Fibroblast of skin of left biceps (primary cell): Measurements from ENCODE around the gene CCDC183.
"Not testable (repeated sequence)": the region's sequence is repeated elsewhere in the genome, so short reads cannot be mapped to it uniquely, and the experiment has no call there.

ENCODE experiments used
- DNase-seq, 2 experiments: peaks; one replicate each; pipeline ENCODE4 v3.0.0-alpha.2; 2013; ENCODE audit warnings: low read depth in 2 of 2

The CCDC183 gene

GRCh38 chr9:136838314-136839228, 42.4 kb downstream of the CCDC183 start:
- no peak for DNase-seq

DNA sequence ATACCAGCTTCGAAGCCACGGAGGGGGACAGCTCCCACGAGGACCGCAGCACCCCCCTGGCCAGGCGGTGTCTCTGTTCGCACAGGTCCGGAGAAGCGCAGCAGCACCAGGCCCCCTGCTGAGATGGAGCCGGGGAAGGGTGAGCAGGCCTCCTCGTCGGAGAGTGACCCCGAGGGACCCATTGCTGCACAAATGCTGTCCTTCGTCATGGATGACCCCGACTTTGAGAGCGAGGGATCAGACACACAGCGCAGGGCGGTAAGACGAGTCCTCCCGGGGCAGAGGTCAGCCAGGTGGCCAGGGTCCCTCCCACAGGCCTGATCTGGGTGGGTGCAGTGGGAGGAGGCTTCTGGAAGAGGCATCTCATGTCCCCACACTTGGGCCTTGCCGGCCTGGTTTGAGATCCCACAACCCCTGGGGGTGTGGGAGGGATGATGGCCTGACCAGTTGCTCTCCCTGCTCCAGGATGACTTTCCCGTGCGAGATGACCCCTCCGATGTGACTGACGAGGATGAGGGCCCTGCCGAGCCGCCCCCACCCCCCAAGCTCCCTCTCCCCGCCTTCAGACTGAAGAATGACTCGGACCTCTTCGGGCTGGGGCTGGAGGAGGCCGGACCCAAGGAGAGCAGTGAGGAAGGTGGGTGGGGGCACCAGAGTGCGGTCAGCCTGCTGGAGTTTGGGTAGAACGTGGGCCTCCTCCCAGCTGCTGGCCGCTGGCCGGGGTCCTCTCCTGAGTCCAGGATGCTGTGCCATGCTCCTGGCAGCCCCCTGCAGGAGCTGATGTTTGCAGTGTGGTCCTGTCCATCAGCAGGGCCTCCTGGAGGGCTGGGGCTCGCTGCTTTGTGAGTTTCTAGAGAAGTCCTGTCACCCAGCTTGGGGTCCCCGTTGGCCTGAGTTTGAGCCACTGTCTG, 43.3 kb downstream of the CCDC183 start:
- no peak for DNase-seq

- no peak for DNase-seq
Measured at GRCh38 chr9:136840140-136840876, 44.2 kb downstream of the CCDC183 start.

DNA sequence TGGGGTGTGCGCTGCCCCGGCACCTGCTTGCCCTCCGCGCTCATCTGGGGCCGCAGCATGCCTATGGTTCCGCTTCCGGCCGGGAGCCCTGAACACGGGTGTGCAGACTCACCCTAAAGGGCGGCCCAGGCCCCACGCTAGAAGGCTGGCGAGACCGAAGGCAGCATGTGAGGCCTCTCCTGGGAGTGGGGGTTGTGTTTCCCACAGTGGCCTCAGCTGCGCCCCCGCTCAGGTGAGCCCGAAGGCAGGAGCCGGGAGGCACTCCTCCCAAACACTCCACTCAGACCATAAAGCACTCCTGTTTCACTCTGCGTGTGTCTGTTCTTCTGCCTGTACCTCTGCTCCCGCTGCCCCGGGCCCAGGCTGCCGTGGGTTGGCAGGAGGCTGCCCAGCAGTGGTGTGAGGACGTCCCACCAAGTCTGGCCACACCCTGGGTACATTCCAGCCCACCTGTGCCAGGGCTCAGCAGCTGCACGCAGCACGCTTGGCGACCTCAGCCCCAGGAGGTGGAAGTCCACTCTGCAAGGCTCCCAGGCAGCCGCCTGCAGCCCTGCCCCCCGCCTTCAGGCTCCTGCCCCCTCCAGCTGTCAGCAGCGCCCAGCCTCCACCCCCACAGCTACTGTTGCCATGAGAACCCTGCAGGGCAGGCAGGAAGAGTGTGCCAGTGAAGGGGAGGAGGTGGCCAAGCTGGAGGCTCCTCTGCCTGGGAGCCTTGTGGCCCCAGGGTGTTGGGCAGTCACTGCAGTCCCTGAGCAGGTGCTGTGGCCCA, 44.9 kb downstream of the CCDC183 start:
- DNase-seq, result no peak

- not testable (repeated sequence) for DNase-seq
Measured at GRCh38 chr9:136841646-136842379, 45.7 kb downstream of the CCDC183 start.

DNA sequence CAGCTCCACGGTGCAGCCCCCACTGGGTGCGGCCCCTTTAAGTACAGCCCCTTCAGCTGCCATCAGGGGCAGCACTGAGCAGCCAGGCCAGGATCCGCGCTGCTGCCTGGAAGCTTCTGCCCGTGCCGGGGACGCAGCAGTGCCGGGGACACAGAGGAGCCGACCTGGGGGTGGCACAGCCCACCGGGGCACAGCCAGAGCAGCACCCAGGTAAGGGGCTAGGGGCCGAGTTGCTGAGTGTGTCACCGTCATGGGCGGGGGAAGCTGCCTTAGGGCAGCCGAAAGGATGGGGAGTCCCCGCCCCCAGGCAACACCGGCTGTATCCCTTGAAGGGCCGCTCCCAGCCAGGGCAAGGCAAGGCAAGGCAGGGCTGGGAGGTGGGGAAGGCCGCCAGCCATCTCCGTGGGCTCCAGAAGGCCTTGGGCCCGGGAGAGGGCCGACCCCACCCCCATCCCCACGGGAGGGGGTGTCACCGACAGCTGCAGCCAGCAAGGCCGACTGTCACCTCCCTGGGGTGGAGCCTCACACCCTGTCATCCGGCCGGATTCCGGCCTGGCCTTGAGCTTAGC, 46.3 kb downstream of the CCDC183 start, which contains the start of gene AJM1:
Gene AJM1 (plus strand): TSS at position 99 of the 569 bp plus-strand sequence. CDS start 1,937 bp downstream, outside the sequence.
- DNase-seq, result peak in 1 of 2 experiments; percentile 25

DNA sequence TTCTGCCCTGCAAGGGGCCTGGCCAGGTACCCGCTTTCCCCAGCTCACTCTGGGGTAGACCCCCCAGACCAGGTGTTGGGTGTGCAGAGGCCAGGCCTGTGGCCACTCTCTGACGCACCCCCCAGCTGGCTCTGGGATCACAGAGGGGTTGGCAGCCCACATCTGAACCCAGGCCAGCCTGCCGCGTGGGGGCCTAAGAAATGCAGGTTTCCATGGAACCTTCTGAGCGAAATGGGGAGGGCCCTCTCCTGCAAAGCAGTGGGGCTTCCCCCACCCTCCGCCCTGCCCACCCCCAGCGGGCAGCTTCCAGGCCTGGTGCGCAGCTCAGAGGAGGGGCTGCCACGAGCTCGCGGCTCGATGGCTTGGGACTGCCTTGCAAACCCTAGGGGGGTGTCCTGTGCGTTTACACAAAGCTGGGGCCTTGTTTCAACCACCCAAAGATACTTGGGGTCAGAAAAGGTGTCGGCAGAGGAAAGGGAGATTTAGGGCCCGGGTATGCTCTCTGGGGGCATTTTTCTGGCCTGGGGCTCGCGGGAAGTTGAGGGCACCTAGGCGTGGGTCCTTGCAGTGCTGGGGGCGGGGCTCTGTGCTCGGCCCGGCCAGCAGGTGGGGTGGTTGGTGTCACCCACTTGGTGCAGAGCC, 47.1 kb downstream of the CCDC183 start:
- DNase-seq, result not testable (repeated sequence)

DNA sequence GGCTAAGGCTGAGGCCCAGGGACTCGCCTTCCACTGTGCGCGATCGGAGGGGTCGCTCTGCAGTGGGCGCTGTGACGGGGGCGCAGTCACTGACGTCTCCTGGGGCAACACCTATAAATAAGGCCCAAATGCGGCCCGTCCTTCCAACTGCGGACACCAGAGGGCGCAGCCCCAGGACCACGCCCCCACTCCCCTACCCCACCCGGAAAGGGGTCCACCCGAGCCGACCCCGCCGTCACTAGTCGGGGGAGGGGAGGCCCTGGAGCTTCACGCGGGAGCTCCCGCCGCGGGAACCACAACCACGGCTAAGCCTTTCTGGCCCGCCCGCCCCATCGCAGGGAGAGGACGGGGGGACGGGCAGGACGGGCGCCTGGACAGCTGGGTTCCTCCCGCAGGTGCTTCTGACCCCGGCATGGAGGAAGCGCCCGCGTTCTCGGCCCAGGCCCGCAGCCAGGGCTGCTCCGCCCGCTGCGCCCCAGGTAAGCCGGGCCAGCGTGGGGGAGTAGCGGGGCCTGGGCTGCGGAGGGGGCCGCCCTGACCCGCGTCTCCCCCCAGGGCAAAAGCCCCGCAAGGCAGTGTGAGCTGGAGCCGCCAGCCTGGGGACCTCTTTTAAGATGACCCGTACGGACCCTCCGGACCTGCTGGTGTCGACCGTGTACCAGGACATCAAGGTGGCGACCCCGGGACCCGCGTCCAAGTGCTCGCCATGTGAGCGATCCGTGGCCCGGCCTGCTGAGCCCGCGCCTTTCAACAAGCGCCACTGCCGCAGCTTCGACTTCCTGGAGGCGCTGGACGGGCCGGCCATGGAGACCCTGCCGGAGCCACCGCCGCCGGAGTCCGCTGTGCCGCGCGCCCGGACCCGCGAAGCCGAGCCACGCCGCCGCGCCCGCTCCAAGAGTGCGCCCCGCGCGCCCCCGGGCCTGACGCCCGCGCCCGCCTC, 47.9 kb downstream of the CCDC183 start:
- DNase-seq, result not testable (repeated sequence)

DNA sequence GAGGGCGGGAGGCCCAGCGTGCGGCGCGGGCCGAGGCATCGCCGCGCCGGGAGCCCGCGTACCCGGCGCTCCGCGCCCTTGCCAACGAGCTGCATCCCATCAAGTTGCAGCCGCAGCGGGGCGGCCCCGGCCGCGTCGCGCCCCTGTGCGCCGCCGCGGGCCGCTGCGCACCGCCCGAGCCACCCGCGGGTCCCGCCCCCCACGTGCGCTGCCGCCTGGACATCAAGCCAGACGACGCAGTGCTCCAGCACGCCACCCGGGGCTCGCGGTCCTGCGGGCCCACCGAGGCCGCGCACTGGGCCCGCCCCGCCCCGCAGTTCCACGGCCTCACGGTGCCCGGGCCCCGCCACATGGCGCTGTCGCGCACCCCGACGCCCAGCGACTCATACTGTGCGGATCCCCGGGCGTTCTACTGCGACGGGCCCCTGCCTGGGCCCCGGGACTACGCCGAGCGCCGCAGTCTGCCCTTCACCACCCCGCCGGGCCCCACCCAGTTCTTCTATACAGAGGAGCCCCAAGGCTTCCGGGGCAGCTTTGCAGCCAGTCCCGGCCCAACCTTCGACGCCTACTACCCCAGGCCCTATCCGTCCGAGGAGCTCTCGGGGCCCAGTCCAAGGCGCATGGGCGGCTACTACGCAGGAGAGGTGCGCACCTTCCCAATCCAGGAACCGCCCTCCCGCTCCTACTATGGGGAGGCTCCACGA, 48.8 kb downstream of the CCDC183 start:
- DNase-seq, result no peak

DNA sequence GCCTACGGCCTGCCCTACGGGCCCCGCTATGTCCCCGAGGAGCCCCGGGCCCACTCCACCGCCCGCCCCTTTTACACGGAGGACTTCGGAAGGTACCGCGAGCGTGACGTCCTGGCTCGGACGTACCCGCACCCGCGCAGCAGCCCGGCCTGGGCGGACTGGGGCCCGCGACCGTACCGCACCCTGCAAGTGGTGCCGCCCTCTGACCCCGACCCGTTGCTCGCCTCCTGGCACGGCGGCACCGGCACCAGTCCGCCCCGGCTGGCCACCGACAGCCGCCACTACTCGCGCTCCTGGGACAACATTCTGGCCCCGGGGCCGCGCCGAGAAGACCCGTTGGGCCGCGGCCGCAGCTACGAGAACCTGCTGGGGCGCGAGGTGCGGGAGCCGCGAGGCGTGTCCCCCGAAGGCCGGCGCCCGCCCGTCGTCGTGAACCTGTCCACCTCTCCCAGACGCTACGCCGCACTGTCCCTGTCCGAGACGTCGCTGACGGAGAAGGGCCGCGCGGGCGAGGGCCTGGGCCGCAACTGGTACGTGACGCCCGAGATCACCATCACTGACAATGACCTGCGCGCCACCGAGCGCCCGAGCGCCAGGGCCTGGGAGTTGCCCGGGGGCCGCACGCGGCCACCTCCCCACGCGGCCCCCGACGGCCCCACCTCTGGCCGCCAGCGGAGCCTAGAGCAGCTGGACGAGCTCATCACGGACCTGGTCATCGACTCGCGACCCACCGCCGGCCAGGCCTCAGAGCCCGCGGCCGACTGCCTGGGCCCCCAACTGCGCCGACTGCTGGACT, 49.5 kb downstream of the CCDC183 start:
- no peak for DNase-seq

DNA sequence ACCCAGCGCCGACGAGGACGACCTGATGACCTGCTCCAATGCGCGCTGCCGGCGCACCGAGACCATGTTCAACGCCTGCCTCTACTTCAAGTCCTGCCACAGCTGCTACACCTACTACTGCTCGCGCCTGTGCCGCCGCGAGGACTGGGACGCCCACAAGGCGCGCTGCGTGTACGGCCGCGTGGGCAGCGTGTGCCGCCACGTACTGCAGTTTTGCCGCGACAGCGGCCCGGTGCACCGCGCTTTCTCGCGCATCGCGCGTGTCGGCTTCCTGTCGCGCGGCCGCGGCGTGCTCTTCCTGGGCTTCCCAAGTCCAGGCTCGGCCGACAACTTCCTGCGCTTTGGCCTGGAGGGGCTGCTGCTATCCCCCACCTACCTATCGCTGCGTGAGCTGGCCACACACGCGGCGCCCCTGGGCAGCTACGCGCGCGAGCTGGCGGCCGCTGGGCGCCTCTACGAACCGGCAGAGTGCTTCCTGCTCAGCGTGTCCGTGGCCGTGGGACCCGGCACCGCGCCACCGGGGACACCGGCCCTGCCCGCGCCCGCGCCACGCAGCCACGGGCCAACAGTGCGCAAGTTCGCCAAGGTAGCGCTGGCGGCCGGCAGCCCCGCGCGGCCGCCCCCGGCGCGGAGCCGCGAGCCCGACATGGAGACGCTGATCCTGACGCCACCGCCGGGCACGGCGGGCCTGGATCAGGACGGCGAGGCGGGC, 50.4 kb downstream of the CCDC183 start:
- DNase-seq, result no peak

GRCh38 chr9:136847088-136847825, 51.1 kb downstream of the CCDC183 start:
- peak in 1 of 2 experiments; percentile 37 for DNase-seq

GRCh38 chr9:136847826-136848392, 51.8 kb downstream of the CCDC183 start:
- peak in 1 of 2 experiments; percentile 41 for DNase-seq

DNA sequence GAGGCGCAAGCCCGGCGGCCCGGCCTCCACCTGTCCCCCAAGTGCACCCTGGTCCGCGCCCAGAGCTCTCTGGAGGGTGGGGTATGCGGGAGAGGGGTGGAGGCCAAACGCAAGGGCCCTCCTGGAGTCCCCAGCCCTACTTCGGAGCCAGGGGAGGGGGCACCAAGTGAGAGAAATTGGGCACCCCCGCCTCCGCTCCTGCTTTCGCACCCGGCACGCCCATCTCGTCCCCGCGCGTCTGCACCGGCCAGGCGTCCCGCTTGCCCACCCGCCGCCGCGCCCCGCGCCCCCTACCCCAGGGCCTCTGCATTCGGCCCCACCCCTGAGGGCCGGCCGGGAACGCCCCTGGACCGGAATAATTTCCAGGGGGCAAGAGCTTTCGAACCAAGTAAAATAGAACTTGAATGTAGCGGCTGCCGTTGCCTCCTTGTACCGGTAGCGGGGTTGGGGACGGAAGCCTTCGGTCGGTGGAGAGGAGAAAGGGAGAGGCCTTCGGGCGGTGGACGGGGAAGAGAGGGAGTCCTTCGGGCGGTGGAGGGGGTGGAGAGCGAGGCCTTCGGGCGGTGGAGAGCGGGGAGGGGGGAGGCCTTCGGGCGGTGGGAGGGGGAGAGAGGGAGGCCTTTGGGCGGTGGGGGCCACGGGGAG, 52.4 kb downstream of the CCDC183 start:
- no peak for DNase-seq
